ENCODE data around the gene DMAP1. TPM values are rescaled to one million over a fixed set of nuclear protein-coding genes. Genes with fewer than 3 reads are reported as not detected.
A peak's percentile ranks its signal among the peaks of the same experiment; 100 is the strongest.

The DMAP1 gene
- total RNA-seq, 6 experiments from 2014 or later = 16.2 to 27.8 (median 23.3) TPM

- TF ChIP-seq CTCF (IDR thresholded peaks at IDR 0.05) (no peak), POLR2A (IDR thresholded peaks at IDR 0.05) (no peak)
- Histone ChIP-seq H3K9me3 (no peaks in the 10 kb centered on the region), H3K27me3 (no peaks in the 10 kb centered on the region), H3K36me3 (no peaks in the 10 kb centered on the region), H3K4me1 (no peaks in the 10 kb centered on the region), H3K4me3 (no peak overlapping the region), H3K27ac (no peak overlapping the region)
- intact Hi-C loops (cut with DNase I) = no loop called here
- DNase-seq = no peak
- no peak for ATAC-seq
- WGBS (ENCODE audit: insufficient coverage, low coverage, low lambda C conversion rate, missing lambda C conversion rate) = 87% methylated on average over 3 of the region's 4 CpGs
Measured at GRCh38 chr1:44238660-44239059, 25.4 kb downstream of the DMAP1 start.

GRCh38 chr1:44239331-44239960, 26.2 kb downstream of the DMAP1 start:
- H3K36me3 ChIP-seq = no peaks in the 10 kb centered on the region
- intact Hi-C loops (cut with DNase I) = no loop called here
- H3K27me3 ChIP-seq = no peaks in the 10 kb centered on the region
- TF ChIP-seq POLR2A (IDR thresholded peaks at IDR 0.05) = no peak
- no peak for TF ChIP-seq CTCF (IDR thresholded peaks at IDR 0.05)
- H3K27ac ChIP-seq = no peak overlapping the region
- no peaks in the 10 kb centered on the region for H3K9me3 ChIP-seq
- ATAC-seq (peak in 1 of 4 donors; percentile 14), DNase-seq (no peak)
- H3K4me1 ChIP-seq = no peaks in the 10 kb centered on the region
- no peak overlapping the region for H3K4me3 ChIP-seq
- 42% methylated on average over 3 of the region's 8 CpGs for WGBS (ENCODE audit: insufficient coverage, low coverage, low lambda C conversion rate, missing lambda C conversion rate)

GRCh38 chr1:44239961-44240371, 26.7 kb downstream of the DMAP1 start:
- WGBS (ENCODE audit: insufficient coverage, low coverage, low lambda C conversion rate, missing lambda C conversion rate) = no CpG with 5 or more reads among the region's 3 CpGs
- ATAC-seq = peak; percentile 12 to 51 (median 31)
- TF ChIP-seq POLR2A (IDR thresholded peaks at IDR 0.05) (no peak), CTCF (IDR thresholded peaks at IDR 0.05) (no peak)
- DNase-seq = no peak
- Histone ChIP-seq H3K9me3 (no peaks in the 10 kb centered on the region), H3K27me3 (no peaks in the 10 kb centered on the region), H3K4me3 (no peak overlapping the region), H3K4me1 (no peaks in the 10 kb centered on the region), H3K36me3 (no peaks in the 10 kb centered on the region), H3K27ac (peak overlapping the region in 2 of 3 donors; percentile 4 to 36)
- intact Hi-C loops (cut with DNase I) = no loop called here

- DNase-seq = no peak
- TF ChIP-seq CTCF (IDR thresholded peaks at IDR 0.05) = no peak
- no peak for TF ChIP-seq POLR2A (IDR thresholded peaks at IDR 0.05)
- Histone ChIP-seq H3K4me3 (no peak overlapping the region), H3K9me3 (no peaks in the 10 kb centered on the region), H3K27me3 (no peaks in the 10 kb centered on the region), H3K36me3 (no peaks in the 10 kb centered on the region), H3K27ac (peak overlapping the region in 2 of 3 donors; percentile 4 to 36), H3K4me1 (no peaks in the 10 kb centered on the region)
- ATAC-seq = no peak
- intact Hi-C loops (cut with DNase I) = no loop called here
- WGBS (ENCODE audit: insufficient coverage, low coverage, low lambda C conversion rate, missing lambda C conversion rate) = 93% methylated on average over 6 of the region's 9 CpGs
Measured at GRCh38 chr1:44240802-44241671, 27.8 kb downstream of the DMAP1 start.

All from right lobe of liver (tissue), 6 donors.